Peyer's patch (tissue), 4 donors: ENCODE measurements around the gene AMBRA1.

Source experiments
- CTCF ChIP-seq, 6 experiments: fragments of 450-650 bp in 4 of 6; fragments of 200-600 bp in 2 of 6; sonication (generic) in 1 of 6; IDR thresholded peaks; one replicate each; pipeline ENCODE4 v1.5.1; 2017 to 2019; ENCODE audit warnings: antibody characterized with exemption in 6 of 6, mild to moderate bottlenecking in 3 of 6, moderate library complexity in 1 of 6
- POLR2A ChIP-seq, 2 donors: fragments of 450-650 bp; IDR thresholded peaks; one replicate each; pipeline ENCODE4 v1.5.1; 2017; ENCODE audit warnings: antibody characterized with exemption in 2 of 2, mild to moderate bottlenecking in 2 of 2, moderate library complexity in 2 of 2

DNA sequence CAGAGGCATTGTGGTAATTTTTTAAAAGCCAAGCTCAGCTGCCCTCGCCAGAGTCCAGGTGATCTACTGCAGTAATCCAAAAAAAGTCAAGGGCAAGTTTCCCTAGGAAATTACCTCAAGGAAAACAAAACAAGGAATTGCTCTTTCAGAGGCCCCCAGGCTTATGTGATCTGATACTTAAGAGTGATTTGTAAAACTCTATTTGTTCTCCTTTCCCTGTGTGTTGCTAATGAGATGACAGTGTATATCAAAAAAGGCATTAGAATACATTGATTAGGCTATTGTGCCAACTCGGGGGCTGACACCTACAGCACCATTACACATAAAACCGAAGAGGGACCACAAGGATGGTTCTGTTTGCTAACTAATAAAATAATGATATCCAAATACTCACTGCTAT lies 157.7 kb downstream of the AMBRA1 start:
- TF ChIP-seq CTCF (IDR thresholded peaks at IDR 0.05) (no peak), POLR2A (IDR thresholded peaks at IDR 0.05) (no peak)
